HG03439 (cell line): ENCODE measurements around the gene RBMX.
"Not testable (repeated sequence)": the region's sequence is repeated elsewhere in the genome, so short reads cannot be mapped to it uniquely, and the experiment has no call there.

Source experiments
- ATAC-seq: cut with Tn5 transposase; IDR thresholded peaks from one replicate; pipeline ENCODE4 v1.9.1; 2021; ENCODE audit warnings: mild to moderate bottlenecking, moderate library complexity; ENCODE audit not compliant: unreplicated experiment

The RBMX gene

GRCh38 chrX:136880452-136881013 lies at the start of gene RBMX:
Gene RBMX (minus strand): TSS chrX:136880725. CDS start chrX:136879427, 1,298 bp downstream.
- peak; percentile 96 for ATAC-seq

- not testable (repeated sequence) for ATAC-seq
These were observed 40.9 kb upstream of the RBMX start for GRCh38 chrX:136921438-136921837.

GRCh38 chrX:136920001-136920400 lies 39.5 kb upstream of the RBMX start:
- ATAC-seq, result no peak

- ATAC-seq, result no peak
These were observed 36.3 kb upstream of the RBMX start for GRCh38 chrX:136916827-136917226.

GRCh38 chrX:136911661-136912060 lies 31.1 kb upstream of the RBMX start:
- not testable (repeated sequence) for ATAC-seq

GRCh38 chrX:136911253-136911652 lies 30.7 kb upstream of the RBMX start:
- ATAC-seq, result no peak

- ATAC-seq, result no peak
These were observed 30.1 kb upstream of the RBMX start for GRCh38 chrX:136910565-136911035.

- peak; percentile 70 for ATAC-seq
These were observed 29.4 kb upstream of the RBMX start for GRCh38 chrX:136909706-136910564.

- peak; percentile 77 for ATAC-seq
These were observed 28.7 kb upstream of the RBMX start for GRCh38 chrX:136909119-136909705.

- no peak for ATAC-seq
These were observed 27.1 kb upstream of the RBMX start for GRCh38 chrX:136907621-136908020.

GRCh38 chrX:136906921-136907510 lies 26.5 kb upstream of the RBMX start:
- no peak for ATAC-seq

GRCh38 chrX:136904067-136904466 lies 23.5 kb upstream of the RBMX start:
- not testable (repeated sequence) for ATAC-seq

GRCh38 chrX:136900071-136900470 lies 19.5 kb upstream of the RBMX start:
- ATAC-seq, result not testable (repeated sequence)

- no peak for ATAC-seq
These were observed 18.7 kb upstream of the RBMX start for GRCh38 chrX:136899221-136899620.

GRCh38 chrX:136898752-136899151 lies 18.2 kb upstream of the RBMX start:
- not testable (repeated sequence) for ATAC-seq

- ATAC-seq, result no peak
These were observed 15.8 kb upstream of the RBMX start for GRCh38 chrX:136896121-136896914.

- no peak for ATAC-seq
These were observed 11.9 kb upstream of the RBMX start for GRCh38 chrX:136892412-136892811.

GRCh38 chrX:136890596-136890995 lies 10.1 kb upstream of the RBMX start:
- ATAC-seq, result not testable (repeated sequence)

GRCh38 chrX:136889269-136889668 lies 8.7 kb upstream of the RBMX start:
- no peak for ATAC-seq

- ATAC-seq, result peak; percentile 21
These were observed 498 bp downstream of the RBMX start for GRCh38 chrX:136880003-136880451.
